CD14-positive monocyte (primary cell): ENCODE data around the gene MMEL1. TPM values are rescaled to one million over a fixed set of nuclear protein-coding genes. Genes with fewer than 3 reads are reported as not detected.

Source experiments
- DNase-seq, 3 donors: peaks; one replicate each; pipeline ENCODE4 v3.0.0-alpha.2; 2011 to 2022
- H2AFZ ChIP-seq: 2 replicates; pipeline ENCODE4 v1.6.0; 2012; ENCODE audit warnings: mild to moderate bottlenecking, low read depth, low read length, inconsistent platforms; ENCODE audit not compliant: insufficient read depth, poor library complexity, severe bottlenecking
- H3K27ac ChIP-seq, 2 donors: 1 replicate in 1 of 2; 2 replicates in 1 of 2; pipeline ENCODE4 v1.5.1; 2012 to 2013; ENCODE audit warnings: low read length in 2 of 2, control low read depth in 1 of 2, inconsistent platforms in 1 of 2, low read depth in 1 of 2, mild to moderate bottlenecking in 1 of 2
- H3K27me3 ChIP-seq, 2 donors: one replicate each; pipeline versions ENCODE4 v1.6.0 to v1.6.1; 2011 to 2013; ENCODE audit warnings: low read length in 2 of 2; ENCODE audit not compliant: control insufficient read depth in 2 of 2, insufficient read depth in 2 of 2
- H3K36me3 ChIP-seq, 2 donors: replicated peaks in 1 of 2; 1 replicate in 1 of 2; 2 replicates in 1 of 2; pipeline versions ENCODE4 v1.5.1 to v1.6.1; 2012 to 2013; ENCODE audit warnings: low read length in 2 of 2, control low read depth in 1 of 2, inconsistent platforms in 1 of 2, mild to moderate bottlenecking in 1 of 2; ENCODE audit not compliant: insufficient read depth in 2 of 2, control insufficient read depth in 1 of 2
- H3K4me1 ChIP-seq, 2 donors: 1 replicate in 1 of 2; 2 replicates in 1 of 2; pipeline versions ENCODE4 v1.5.1 to v1.6.1; 2012 to 2013; ENCODE audit warnings: low read length in 2 of 2, control low read depth in 1 of 2, inconsistent platforms in 1 of 2, mild to moderate bottlenecking in 1 of 2, moderate library complexity in 1 of 2; ENCODE audit not compliant: insufficient read depth in 2 of 2, control insufficient read depth in 1 of 2
- H3K4me2 ChIP-seq: replicated peaks from 2 replicates; pipeline ENCODE3; 2012; ENCODE audit warnings: low read length, moderate library complexity, mild to moderate bottlenecking; ENCODE audit not compliant: poor library complexity, severe bottlenecking; ENCODE audit errors: extremely low read depth
- H3K4me3 ChIP-seq, 3 experiments: fragments of 200-600 bp in 1 of 3; sonication (generic) in 1 of 3; replicated peaks in 1 of 3; 1 replicate in 2 of 3; 2 replicates in 1 of 3; pipeline ENCODE4 v1.5.1; 2011 to 2013; ENCODE audit warnings: low read length in 3 of 3, mild to moderate bottlenecking in 3 of 3, control low read depth in 2 of 3, low read depth in 2 of 3, inconsistent platforms in 1 of 3, moderate library complexity in 1 of 3
- H3K79me2 ChIP-seq: 2 replicates; pipeline ENCODE4 v1.6.0; 2012; ENCODE audit warnings: mild to moderate bottlenecking, control low read depth, inconsistent platforms, low read length, moderate library complexity; ENCODE audit not compliant: insufficient read depth
- H3K9ac ChIP-seq: 2 replicates; pipeline ENCODE4 v1.6.0; 2017; ENCODE audit warnings: low read length, mild to moderate bottlenecking; ENCODE audit not compliant: insufficient read depth, poor library complexity, severe bottlenecking
- H3K9me3 ChIP-seq, 2 donors: replicated peaks in 1 of 2; 1 replicate in 1 of 2; 2 replicates in 1 of 2; pipeline versions ENCODE4 v1.5.1 to v1.6.1; 2012 to 2013; ENCODE audit warnings: low read length in 2 of 2, control low read depth in 1 of 2; ENCODE audit not compliant: control insufficient read depth in 1 of 2, insufficient read depth in 1 of 2
- H4K20me1 ChIP-seq: 2 replicates; pipeline ENCODE4 v1.6.0; 2012; ENCODE audit warnings: mild to moderate bottlenecking, low read length, control low read depth, moderate library complexity; ENCODE audit not compliant: insufficient read depth
- H3K27ac Mint-ChIP-seq, 7 donors: one replicate each; pipeline ENCODE4 v1.8.0; 2020; ENCODE audit warnings: mild to moderate bottlenecking in 7 of 7, mixed read lengths in 7 of 7, moderate library complexity in 6 of 7, inconsistent platforms in 2 of 7
- H3K27me3 Mint-ChIP-seq, 3 donors: one replicate each; pipeline ENCODE4 v1.8.0; 2021 to 2022; ENCODE audit warnings: low read depth in 3 of 3, mild to moderate bottlenecking in 3 of 3, mixed read lengths in 3 of 3, moderate library complexity in 3 of 3, inconsistent platforms in 1 of 3
- H3K36me3 Mint-ChIP-seq, 2 donors: one replicate each; pipeline ENCODE4 v1.8.0; 2020; ENCODE audit warnings: mixed read lengths in 2 of 2, inconsistent platforms in 1 of 2, mild to moderate bottlenecking in 1 of 2
- H3K4me1 Mint-ChIP-seq: one replicate; pipeline ENCODE4 v1.8.0; 2020; ENCODE audit warnings: mild to moderate bottlenecking, mixed read lengths
- H3K4me3 Mint-ChIP-seq, 2 donors: one replicate each; pipeline ENCODE4 v1.8.0; 2020; ENCODE audit warnings: mild to moderate bottlenecking in 2 of 2, mixed read lengths in 2 of 2, moderate library complexity in 1 of 2
- H3K9me3 Mint-ChIP-seq, 7 donors: one replicate each; pipeline ENCODE4 v1.8.0; 2020 to 2022; ENCODE audit warnings: mixed read lengths in 7 of 7, mild to moderate bottlenecking in 6 of 7, moderate library complexity in 6 of 7, inconsistent platforms in 2 of 7
- WGBS: methylation state at CpG from one replicate; pipeline ENCODE4 v1.1.5; 2013; ENCODE audit warnings: missing lambda C conversion rate; ENCODE audit not compliant: insufficient coverage; 5-methylcytosine and 5-hydroxymethylcytosine counted together
- intact Hi-C, 2 donors: fragments of 100-400 bp; cut with micrococcal nuclease; formaldehyde crosslinking; loops; one replicate each; pipeline versions ENCODE4 v1.15.0 to v1.15.1; 2023
- polyA plus RNA-seq, 3 donors: library from polyadenylated mRNA; depleted of rRNA in 1 of 3; unstranded in 2 of 3; stranded (reverse) in 1 of 3; fragments of 300-500 nt in 2 of 3; fragments of >200 nt in 1 of 3; fragmentation: Illumina TruSeq in 2 of 3; gene quantifications; 1 replicate in 2 of 3; 2 replicates in 1 of 3; pipeline ENCODE4 v1.2.3, GENCODE V29; 2012 to 2021
- TF ChIP-seq, protein P1 (sequence below): fragments of 200-600 bp; IDR thresholded peaks from one replicate; pipeline ENCODE4 v1.8.0; 2022; ENCODE audit warnings: antibody characterized with exemption, mild to moderate bottlenecking

The MMEL1 gene
- polyA plus RNA-seq, 3 donors: 1.1 to 4.4 (median 1.9) TPM

DNA sequence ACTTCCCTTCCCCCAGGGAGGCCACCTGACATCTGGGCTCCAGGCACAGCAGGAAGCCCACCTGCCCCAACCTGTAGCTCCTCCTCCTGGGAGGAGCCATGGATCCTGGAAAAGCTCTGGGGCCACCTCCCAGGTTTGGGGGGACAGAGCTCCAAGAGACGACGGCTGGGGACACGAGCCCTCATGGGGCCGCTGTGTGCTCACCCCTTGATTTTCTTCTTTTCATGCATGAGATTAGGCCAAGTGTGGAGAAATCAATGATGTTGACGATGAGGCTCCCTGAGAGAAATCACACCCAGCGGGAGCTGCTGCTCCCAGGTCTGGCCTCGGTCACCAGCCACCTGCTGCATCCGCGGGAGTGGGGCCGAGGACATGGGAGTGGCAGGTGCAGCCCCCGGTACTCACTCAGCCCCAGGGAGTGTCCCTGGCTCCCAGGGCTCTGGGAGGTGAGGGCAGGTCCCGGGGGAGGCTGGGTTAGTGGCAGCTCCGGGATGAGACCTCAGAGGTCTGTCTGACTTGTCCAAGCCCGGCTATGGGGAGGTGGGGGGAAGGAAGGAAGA is 67.9 kb downstream of the MMEL1 start:
- Histone ChIP-seq H3K4me1 (peaks cover 0 to 1% of the 10 kb centered on the region in 2 donors), H3K4me3 (no peak overlapping the region), H3K36me3 (peaks cover 38 to 41% of the 10 kb centered on the region in 2 donors), H3K4me2 (no peak overlapping the region), H3K27ac (no peak overlapping the region), H3K9ac (no peak overlapping the region), H3K9me3 (no peaks in the 10 kb centered on the region), H4K20me1 (peaks cover 41% of the 10 kb centered on the region), H2AFZ (no peak overlapping the region), H3K79me2 (no peaks in the 10 kb centered on the region), H3K27me3 (no peaks in the 10 kb centered on the region)
- no peaks in the 10 kb centered on the region for H3K9me3 Mint-ChIP-seq
- peak overlapping the region in 2 of 7 donors; percentile 35 to 37 for H3K27ac Mint-ChIP-seq
- H3K36me3 Mint-ChIP-seq: peaks cover 27 to 35% of the 10 kb centered on the region in 2 donors
- peaks cover 3% of the 10 kb centered on the region for H3K4me1 Mint-ChIP-seq
- DNase-seq: no peak
- H3K27me3 Mint-ChIP-seq: peaks cover 6 to 20% (median 9%) of the 10 kb centered on the region in 3 donors
- TF ChIP-seq, protein P1, sequence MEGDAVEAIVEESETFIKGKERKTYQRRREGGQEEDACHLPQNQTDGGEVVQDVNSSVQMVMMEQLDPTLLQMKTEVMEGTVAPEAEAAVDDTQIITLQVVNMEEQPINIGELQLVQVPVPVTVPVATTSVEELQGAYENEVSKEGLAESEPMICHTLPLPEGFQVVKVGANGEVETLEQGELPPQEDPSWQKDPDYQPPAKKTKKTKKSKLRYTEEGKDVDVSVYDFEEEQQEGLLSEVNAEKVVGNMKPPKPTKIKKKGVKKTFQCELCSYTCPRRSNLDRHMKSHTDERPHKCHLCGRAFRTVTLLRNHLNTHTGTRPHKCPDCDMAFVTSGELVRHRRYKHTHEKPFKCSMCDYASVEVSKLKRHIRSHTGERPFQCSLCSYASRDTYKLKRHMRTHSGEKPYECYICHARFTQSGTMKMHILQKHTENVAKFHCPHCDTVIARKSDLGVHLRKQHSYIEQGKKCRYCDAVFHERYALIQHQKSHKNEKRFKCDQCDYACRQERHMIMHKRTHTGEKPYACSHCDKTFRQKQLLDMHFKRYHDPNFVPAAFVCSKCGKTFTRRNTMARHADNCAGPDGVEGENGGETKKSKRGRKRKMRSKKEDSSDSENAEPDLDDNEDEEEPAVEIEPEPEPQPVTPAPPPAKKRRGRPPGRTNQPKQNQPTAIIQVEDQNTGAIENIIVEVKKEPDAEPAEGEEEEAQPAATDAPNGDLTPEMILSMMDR: no peak
- H3K4me3 Mint-ChIP-seq: no peak overlapping the region
- intact Hi-C loops: no loop called here
- WGBS: 72% methylated on average over 13 of the region's 14 CpGs

DNA sequence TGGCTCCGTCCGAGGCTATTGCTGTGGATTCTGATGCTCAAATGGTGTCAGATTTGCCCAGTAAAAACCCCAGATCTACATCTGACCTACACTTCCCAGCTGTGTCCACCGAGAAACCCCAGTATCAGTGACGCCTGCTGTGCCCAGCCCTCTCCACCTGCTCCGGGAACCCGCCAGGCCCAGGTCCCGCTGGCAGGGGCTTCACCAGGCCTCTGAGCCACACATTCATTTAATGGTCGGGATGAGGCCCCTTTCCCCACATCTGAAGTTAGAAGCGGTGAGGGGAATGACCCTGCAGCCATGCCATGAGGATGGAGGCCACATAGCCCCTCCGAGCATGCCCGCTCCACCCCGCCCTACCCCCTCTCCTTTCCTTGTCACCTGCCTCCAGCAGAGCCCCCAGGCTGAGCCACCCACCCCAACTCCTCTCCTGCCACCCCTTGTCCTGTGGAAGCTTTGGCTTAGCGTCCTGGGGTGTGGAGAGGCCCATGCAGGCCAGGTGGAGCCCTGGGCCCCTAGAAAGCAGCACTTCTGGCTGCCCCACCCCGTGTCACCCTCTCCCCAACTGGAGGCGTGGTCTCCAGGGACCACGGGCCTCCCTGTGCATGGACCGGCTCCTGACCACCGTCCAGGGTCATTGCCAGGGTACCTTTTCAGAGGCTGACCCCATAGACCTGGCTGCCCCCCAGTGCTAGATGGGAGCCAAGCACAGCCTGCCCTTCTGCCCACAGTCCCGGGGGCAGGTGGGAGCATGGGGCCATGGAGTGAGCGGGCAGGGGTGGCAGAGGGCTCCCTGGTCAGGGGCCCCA is 68.6 kb downstream of the MMEL1 start:
- Mint-ChIP-seq H3K27ac (peak overlapping the region in 1 of 7 donors; percentile 12), H3K9me3 (no peaks in the 10 kb centered on the region), H3K4me1 (peaks cover 2% of the 10 kb centered on the region), H3K27me3 (peaks cover 6 to 15% (median 7%) of the 10 kb centered on the region in 3 donors), H3K36me3 (peaks cover 32 to 41% of the 10 kb centered on the region in 2 donors), H3K4me3 (no peak overlapping the region)
- no peaks in the 10 kb centered on the region for H3K27me3 ChIP-seq
- H3K36me3 ChIP-seq: peaks cover 45 to 48% of the 10 kb centered on the region in 2 donors
- WGBS: 85% methylated on average over 16 of the region's 20 CpGs
- DNase-seq: no peak
- TF ChIP-seq, protein P1: no peak
- intact Hi-C loops: no loop called here
- no peak overlapping the region for H3K4me2 ChIP-seq
- no peak overlapping the region for H3K9ac ChIP-seq
- peaks cover 48% of the 10 kb centered on the region for H4K20me1 ChIP-seq
- H2AFZ ChIP-seq: no peak overlapping the region
- no peaks in the 10 kb centered on the region for H3K4me1 ChIP-seq
- no peaks in the 10 kb centered on the region for H3K9me3 ChIP-seq
- no peaks in the 10 kb centered on the region for H3K79me2 ChIP-seq
- H3K27ac ChIP-seq: no peak overlapping the region
- no peak overlapping the region for H3K4me3 ChIP-seq
